Suppressor macrophage treated with lipopolysaccharide for 1 hour (primary cell): ENCODE results near the gene ZBTB5.
A peak's percentile ranks its signal among the peaks of the same experiment; 100 is the strongest.

ENCODE experiments used
- DNase-seq, 3 donors: peaks; one replicate each; pipeline ENCODE4 v3.0.0-alpha.2; 2020 to 2022

ZBTB5 gene

DNA sequence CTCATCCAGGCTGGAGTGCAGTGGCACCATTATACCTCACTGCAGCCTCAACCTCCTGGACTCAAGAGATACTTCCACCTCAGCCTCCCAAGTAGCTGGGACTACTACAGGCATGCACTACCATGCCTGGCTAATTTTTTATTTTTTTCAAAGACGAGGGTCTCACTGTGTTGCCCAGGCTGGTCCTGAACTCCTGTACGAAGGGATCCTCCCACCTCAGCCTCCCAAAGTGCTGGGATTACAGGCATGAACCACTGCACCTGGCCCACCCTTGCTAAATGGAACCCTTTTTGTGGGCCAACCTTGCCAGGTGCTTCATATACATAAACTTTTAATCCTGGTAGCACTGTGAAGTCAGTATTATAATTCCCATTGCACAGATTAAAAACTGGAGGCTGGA is 41.7 kb downstream of the ZBTB5 start:
- no peak for DNase-seq

DNA sequence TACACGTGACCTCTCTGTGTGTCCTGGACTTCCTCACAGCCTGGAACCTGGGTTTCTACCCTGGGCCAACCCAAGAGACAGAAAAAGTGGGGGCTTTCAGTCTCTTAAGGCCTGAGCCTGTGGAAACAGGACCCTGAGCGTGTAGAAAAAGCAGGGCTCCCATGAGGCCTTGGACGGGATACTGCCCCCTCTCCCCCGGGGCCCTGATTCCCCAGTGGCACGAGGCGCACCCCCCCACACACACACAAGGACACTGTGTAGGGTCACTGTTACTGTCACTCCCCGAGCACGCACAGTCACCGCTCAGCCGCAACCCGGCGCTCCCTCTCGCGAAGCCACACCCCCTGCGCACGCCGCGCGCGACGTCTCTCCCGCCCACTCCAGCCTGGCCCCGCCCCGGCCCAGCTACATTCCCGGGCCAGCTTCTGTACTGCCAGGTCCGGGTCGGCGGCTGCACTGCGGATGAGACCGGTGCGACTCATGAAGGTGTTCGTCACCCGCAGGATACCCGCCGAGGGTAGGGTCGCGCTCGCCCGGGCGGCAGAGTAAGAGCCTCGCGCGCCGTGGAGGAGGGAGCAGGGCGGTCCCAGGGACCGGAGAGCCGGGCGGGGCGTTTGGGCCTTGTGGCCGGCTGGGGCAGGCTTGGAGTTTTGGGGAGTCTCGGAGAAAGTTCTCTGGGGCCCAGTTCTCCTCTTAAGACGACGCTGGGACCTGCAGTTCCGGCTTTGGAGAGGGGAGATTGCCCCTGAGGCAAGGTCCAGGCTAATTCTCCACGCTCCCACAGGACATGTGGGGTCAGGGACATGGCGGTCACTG is 42.8 kb downstream of the ZBTB5 start, which contains the start of gene GRHPR:
TSS of gene GRHPR (plus strand) at position 408 of the 816 bp plus-strand sequence. CDS start at position 463, 55 bp downstream.
- peak; percentile 88 to 95 (median 93) for DNase-seq

- DNase-seq, result peak in 2 of 3 donors; percentile 22 to 36
These were observed 43.3 kb downstream of the ZBTB5 start for GRCh38 chr9:37421914-37422288.

DNA sequence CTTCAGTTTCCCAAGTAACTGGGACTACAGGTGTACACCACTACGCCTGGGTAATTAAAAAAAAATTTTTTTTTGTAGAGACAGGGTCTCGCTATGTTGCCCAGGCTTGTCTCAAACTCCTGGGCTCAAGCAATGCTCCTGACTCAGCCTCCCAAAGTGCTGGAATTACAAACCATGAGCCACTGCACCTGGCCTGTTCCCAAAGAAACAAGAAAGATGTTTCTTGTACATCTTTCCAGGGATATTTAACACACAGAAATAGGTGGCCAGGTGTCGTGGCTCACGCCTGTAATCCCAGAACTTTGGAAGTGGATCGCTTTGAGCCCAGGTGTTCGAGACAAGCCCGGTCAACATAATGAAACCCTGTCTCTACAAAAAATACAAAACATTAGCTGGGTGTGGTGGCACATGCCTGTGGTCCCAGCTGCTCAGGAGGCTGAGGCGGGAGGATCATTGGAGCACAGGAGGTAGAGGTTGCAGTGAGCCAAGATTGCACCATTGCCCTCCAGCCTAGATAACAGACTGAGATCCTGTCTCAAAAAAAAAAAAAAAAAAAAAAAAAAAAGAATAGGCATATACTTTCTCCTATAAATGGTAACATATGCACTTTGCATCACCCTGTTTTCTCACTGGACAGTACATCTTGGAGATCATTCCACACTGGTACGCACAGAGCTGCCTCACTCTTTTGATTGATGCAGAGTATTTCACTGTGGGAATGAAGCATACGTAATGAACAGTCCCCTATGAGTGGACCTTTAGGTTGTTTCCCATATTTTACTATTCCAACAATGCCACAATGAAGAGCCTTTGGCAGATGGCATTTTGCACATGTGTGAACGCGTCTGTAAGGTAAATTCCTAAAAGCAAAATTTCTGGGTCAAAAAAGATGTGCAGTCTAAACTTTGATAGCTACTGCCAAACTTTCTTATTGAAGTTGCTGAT is 44.7 kb downstream of the ZBTB5 start:
- DNase-seq, result no peak

DNA sequence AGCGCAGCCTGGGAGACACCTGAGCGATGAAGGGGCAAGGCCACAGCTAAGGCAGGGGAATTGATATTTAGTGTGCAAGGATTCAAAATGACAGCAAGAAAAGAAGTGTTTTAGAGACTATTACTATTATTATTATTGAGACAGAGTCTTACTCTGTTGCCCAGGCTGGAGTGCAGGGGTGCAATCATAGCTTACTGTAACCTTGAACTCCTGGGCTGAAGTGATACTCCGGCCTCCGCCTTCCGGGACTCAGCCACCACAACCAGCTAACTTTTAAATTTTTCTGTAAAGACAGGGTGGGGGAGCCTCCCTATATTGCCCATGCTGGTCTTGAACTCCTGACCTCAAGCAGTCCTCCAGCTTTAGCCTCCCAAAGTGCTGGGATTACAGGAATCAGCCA is 46.0 kb downstream of the ZBTB5 start:
- DNase-seq, result no peak

- no peak for DNase-seq
These were observed 47.2 kb downstream of the ZBTB5 start for GRCh38 chr9:37417857-37418618.

DNA sequence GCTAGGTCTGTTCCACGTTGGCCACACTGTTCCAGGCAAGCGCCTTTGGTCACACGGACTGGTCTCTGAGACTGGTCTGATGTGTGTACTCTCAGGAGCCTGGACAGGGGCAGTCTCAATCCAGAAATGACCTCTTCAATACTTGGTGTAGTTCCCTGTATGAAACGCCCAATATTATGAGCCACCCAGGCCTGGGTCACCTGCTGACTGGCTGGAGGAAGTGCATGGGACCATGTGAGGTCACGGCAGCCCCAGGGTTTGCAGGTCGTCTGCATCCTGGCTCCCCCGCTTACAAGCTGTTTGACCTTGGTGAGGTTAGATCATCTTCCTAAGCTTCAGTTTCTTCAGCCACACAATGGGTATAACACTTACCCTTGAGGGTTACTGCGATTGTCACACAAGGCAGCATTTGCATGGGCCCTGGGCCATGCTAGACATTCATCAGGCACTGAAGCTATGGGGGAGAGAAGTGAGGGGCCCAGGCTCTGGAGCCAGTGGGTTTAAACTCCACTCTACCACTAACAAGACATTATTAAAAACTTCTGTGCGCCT is 47.9 kb downstream of the ZBTB5 start:
- no peak for DNase-seq

DNA sequence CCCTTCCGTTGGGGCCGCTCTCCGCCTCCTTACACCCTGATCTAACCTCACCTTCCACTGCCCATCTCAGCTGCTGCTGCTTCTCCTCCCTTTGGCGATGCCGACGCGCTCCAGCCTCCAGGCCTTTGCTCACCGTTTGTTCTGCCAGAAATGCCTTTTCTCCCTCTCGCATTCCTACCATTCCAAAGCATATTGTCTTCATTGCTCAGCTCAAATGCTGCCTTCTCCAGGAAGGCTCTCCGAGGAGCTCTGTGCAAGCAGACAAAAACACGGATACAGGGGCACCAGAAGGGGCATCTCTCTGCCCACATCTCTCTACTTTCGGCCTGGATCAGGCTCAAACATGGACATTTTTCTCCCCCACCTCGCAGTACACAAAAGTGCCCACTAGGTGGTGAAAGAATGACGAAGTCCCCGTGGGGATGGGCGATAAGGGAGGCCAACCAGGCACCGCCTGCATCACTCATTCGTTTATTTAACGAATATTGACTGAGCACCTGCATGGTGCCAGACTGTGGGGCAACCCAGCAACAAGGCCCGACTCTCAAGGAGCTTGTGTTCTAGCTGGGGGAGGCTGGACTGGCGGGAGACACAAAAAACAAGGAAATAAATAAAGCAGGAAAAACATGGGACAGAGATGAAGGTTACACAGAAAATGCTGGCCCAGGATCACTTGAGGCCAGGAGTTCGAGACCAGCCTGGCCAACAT is 50.1 kb downstream of the ZBTB5 start:
- peak; percentile 75 to 84 (median 83) for DNase-seq

DNA sequence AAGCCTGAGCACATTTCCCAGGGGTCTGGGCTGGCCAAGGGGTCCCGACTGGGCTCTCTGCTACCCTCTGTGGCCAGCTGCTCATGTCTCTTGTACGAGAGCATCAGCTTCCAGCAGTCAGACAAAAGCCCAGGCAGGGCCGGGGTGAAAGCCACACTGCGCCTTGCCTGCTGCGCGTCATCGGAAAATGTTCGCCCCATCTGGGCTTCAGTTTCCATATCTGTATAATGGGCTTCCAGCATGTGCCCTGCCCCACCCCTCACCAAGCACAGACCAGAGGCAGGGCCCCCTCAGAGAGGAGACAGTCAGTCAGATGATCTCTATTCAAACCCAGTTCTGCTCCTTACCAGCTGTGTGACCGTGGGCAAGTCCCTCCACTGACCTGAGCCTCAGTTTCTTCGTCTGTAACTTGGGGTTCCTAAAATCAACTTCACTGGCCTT is 50.7 kb downstream of the ZBTB5 start:
- DNase-seq, result no peak

- no peak for DNase-seq
These were observed 51.9 kb downstream of the ZBTB5 start for GRCh38 chr9:37413311-37413710.

DNA sequence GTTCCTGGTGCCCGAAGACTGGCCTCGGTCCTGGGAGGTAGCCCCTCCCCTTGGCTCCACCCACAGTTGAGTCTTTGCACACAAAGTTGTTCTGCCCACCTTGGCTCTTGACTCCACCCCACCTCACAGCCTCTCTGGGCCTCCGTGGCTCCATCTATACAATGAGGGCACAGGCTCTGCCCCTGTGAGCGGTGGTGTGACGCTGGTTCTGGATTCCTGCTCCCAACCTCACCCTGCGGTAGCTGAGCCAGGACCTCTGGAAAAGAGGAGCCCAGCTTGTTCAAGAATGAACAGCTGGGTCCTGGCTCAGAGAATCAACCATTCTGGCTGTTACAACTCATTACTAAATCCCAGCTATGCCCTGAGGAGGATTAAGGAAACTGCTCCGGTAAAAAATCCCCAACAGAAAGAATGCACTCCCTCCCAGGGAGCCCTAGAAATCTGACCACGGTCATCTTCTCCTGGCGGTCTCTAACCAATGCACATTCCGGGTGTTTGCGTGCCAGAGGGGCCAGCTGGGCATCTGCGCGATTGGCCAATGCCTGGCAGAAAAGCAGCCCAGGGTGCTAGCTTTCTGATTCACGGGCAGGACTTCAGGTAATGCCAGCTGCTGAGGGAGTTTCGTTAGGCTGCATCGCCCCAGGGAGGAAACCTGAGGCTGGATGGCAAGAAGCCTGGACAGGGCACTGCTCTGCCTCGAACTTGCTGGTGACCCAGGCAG is 52.7 kb downstream of the ZBTB5 start:
- DNase-seq, result no peak

DNA sequence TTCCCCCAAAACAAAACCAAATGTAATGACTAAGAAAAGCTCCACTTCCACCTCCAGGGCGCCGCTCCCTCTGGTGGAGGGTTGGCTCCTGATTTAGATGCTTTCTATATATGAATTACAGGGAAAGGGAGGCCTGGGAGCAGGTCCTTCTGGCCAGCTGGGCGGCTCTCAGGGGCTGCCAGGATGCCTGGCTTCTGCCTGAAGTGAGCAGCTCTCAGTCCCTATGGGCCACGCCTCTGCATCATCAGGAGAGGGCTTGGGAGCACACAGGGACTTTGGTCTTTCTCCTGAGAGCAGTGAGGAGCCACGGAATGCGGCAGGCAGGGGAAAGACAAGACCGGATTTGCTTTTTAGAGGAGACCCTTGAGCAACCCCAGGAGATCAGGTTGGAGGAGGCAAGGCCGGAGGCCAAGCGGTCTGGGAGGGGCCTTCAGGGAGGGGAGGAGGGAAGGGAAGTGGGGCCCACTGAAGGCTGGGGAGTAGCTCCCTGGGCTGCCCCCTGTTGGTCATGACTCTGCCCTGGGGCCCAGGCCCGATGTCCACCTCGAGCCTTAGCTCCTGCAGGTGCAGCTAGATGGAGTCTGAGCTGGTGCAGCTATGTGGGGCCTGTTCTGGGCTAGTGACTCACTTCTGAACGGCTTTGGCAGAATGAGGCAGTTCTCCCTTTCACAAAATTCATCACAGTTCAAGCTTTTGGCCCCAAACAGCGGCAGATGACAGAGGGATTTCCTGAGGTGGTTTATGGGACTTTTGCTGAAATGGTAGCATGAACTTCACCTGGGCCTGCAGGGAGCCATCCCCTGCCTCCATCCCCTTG is 54.1 kb downstream of the ZBTB5 start:
- peak in 2 of 3 donors; percentile 7 to 32 for DNase-seq

DNA sequence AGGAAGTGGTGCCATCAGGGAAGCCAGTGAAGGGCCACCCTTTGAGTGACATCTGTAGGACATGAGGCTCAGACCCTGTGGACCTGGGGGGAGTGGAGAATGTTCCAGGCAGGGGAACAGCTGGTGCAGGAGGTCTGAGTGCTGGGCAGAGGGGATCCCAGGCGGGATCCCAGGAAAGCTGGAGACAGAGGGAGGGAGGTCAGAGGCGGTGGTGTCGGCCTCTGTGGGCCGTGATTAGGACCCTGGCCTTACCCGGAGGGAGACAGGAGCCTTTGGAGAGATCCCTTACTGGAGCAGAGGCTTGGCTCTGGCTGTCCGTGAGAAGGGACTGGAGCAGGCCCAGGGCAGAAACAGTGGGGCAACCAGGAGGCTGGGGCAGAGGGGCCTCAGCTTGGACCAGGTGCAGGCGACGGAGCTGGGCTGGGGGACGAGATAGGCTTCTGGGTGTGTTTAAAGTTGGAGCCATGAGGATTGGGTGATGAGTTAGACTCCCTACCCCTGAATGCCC is 54.8 kb downstream of the ZBTB5 start:
- no peak for DNase-seq

- DNase-seq, result no peak
These were observed 56.1 kb downstream of the ZBTB5 start for GRCh38 chr9:37408933-37409710.

DNA sequence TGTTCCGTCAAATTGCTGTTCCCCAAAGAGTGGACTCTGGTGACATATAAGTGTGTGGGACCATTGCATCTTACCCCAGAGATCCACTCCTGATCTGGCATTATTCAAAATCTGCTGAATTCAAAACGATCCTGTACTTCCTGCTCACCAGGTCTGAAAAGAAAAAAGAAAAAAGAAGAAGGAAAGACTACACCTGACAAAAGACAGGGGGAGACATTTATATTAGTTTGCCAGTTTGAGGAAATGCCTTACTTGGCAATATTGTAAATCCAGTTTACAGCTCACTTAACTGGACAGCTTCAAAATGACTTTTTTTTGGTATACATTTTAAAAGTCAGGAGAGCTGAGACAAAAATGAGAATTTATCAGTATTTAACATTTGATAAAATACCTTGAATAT is 57.8 kb downstream of the ZBTB5 start:
- DNase-seq, result no peak

DNA sequence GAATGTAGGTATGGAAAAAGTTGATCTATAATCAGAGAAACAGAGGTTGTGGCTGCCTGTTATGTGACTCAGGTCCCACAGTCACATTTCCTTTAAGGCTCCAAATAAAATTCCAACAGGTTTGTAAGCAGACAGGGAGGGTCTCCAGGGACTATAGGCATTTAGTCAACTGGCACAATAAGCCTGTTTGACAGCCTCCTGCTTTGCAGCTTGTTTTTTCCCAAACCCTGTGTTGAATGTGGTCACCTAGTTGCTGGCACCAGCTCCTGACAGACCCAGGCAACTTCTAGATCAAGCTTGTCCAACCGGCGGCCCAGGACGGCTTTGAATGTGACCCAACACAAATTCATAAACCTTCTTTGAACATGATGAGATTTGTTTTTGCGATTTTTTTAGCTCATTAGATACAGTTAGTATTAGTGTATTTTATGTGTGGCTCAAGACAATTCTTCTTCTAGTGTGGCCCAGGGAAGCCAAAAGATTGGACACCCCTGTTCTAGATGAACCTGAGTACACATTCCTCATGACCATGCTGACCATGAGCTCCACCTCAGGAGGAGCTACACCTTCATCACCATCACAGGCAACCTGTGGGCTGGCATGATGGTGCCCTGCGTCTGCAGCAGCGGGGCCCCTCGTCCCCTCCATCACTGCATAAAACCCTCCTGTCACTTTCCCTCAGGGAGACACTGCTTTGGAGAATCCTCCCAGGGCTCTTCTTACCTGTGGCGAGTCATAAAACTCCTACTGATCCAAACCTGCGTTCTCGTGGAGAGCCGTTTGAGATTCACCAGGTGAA is 58.4 kb downstream of the ZBTB5 start:
- DNase-seq, result no peak

- DNase-seq, result no peak
These were observed 59.4 kb downstream of the ZBTB5 start for GRCh38 chr9:37405764-37406380.

DNA sequence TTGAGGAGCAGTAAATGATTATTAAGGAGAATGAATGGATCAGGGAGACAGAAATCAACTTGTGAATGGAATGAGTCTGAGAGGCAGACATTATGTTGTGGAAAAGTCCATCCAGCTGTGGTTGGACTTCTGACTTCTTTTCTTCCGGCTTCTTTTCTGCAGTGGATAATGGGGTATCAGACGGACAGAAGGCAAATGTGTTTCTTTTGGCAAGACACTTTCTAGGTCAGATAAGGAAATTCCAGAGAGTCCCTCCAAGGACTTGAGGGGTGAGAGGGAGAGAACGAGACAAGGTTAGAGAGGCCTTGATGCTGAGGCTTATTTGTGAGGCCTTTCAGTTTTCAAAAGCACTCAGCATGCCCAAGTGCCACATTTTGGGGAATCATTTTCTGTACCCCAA is 59.9 kb downstream of the ZBTB5 start:
- no peak for DNase-seq
